ENCODE results near the gene SYNPO2.

DNA sequence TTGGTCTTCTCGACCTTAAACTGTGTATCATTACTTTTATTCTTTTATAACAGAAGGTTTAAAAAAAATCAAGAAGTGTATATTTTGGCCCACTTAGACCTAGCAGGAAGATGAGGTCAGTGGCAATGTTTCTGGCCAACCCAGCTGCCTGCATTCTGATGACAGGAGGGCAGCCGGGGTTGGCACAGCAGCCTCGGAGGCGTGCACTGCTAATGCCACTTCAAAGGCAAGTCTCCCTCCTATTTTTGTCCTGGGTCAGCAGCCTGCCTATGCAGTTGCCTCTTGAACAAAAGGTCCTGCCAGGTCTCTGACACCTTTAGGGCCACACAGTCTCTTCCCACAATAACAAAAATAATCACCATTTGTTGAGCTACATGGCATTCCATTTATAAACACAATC, 157.6 kb downstream of the SYNPO2 start:
- TF ChIP-seq, protein P1, sequence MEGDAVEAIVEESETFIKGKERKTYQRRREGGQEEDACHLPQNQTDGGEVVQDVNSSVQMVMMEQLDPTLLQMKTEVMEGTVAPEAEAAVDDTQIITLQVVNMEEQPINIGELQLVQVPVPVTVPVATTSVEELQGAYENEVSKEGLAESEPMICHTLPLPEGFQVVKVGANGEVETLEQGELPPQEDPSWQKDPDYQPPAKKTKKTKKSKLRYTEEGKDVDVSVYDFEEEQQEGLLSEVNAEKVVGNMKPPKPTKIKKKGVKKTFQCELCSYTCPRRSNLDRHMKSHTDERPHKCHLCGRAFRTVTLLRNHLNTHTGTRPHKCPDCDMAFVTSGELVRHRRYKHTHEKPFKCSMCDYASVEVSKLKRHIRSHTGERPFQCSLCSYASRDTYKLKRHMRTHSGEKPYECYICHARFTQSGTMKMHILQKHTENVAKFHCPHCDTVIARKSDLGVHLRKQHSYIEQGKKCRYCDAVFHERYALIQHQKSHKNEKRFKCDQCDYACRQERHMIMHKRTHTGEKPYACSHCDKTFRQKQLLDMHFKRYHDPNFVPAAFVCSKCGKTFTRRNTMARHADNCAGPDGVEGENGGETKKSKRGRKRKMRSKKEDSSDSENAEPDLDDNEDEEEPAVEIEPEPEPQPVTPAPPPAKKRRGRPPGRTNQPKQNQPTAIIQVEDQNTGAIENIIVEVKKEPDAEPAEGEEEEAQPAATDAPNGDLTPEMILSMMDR (IDR thresholded peaks at IDR 0.05) = no peak
- no peak for TF ChIP-seq EZH2 (IDR thresholded peaks at IDR 0.05; ENCODE audit: borderline replicate concordance, insufficient read depth, low read depth, low read length, poor library complexity, severe bottlenecking)

Data from B cell (primary cell).